Hippocampal formation (tissue), 2 donors: ENCODE data around the gene SUGCT.
"Not testable (repeated sequence)": the region's sequence is repeated elsewhere in the genome, so short reads cannot be mapped to it uniquely, and the experiment has no call there.

Source experiments
- DNase-seq, 2 donors: peaks; one replicate each; lab custom pipeline; 2025; lab: John Stamatoyannopoulos, UW

The SUGCT gene

GRCh38 chr7:40572810-40573465 lies 438.1 kb downstream of the SUGCT start:
- no peak for DNase-seq

DNA sequence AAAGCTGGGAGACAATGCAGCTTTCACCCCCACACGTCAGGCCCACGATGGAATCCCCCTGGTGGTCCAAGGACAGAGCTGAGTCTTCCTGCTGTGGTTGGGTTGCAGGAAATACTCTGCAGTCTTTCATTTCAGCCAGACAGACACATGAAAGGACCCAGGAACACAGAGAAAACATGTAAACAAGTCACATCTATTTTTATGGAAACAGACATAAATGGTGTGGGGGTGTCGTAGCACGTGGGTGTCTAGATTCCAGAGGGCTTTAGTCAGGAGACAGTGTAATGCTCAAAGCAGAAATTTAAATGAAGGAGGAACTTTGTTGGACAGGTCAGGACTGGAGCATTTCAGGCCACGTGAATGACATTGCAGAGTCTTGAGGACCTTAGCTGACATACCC lies 444.6 kb downstream of the SUGCT start:
- no peak for DNase-seq

DNA sequence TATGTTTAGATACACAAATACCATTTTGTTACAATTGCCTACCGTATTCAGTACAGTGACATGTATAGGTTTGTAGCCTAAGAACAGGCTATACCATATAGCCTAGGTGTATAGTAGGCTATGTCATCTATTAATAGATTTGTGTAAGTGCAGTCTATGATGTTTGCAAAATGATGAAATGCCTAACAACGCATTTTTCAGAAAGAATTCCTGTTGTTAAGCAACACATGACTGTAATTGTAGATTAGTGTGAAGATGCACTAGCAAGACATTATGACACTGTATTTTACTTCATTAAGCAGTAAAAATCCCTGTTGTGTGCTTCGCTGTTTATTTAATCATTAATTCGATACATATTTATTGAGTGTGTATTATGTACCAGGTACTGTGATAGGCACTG lies 446.0 kb downstream of the SUGCT start:
- no peak for DNase-seq

DNA sequence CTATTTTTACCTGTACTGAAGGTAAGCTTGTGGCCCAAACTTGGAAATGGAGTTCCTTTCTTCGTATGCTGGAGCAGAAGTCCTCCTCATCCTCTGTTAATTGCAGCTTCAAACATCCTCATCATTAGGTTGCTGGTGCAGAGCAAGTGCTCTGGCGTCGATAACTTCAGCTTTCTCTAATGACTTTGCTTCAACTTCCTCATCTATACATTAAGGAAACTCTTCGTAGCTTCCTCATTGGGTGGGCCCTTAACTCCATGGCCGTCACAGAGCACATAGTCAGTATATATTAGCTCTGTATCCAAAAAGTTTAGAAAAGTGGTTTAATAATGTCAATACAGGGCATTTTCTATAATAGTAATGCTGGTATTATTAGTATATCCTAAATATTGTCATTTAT lies 447.7 kb downstream of the SUGCT start:
- DNase-seq = no peak

- DNase-seq = no peak
These were observed 449.1 kb downstream of the SUGCT start for GRCh38 chr7:40583667-40584444.

DNA sequence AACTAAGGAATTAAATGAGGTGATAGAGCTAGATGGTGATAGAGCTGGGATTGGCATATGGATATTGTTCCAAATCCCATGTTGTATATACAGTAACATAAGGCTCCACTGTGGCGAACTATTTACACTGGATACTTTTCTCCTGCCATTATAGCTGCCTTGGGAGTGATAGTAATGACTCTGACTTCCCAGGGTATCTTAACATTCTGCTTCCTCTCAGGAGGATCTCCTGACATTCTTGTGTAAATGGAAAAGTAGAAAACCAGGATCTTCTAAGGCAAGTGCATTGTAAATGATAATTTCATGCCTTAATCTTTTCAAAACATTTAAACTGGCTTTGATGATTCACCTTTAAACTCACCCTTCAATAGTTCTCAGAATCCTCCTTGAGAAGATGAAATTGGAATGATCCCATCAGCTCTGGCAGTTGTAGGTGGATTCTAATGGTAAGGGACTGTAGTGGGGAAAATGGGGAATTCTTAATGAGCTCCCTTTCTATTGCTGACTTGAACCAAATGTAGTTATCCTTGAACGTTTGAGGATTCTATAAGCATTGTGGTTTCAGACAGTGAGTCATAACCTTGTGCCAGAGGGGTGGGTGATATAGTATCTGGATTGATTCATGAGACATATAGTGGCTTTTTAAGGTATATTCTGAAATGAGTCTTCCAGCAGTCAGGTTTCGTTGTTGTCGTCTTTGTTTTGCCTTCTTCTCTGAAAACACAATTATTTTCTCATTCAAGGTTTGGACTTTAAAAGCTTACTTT lies 450.0 kb downstream of the SUGCT start:
- DNase-seq = no peak

DNA sequence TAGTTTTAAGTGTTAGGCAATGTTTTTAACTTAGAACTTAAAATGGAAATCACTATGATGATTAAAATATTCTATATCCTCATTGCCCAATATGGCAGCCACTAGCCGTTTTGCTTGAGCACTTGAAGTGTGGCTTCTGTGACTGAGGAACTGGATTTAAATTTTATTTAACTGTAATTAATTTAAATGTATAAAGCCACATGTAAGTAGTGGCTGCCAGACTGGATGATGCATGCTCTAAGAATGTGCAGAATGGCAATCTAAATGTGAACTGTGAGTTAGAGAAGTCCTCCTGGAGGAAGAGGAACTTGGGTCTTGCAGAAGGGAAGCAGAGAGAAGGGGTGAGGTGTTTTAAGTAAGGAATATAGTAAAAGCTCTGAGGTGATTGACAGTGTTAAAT lies 451.4 kb downstream of the SUGCT start:
- DNase-seq = no peak

- DNase-seq = no peak
These were observed 452.6 kb downstream of the SUGCT start for GRCh38 chr7:40587419-40587818.

DNA sequence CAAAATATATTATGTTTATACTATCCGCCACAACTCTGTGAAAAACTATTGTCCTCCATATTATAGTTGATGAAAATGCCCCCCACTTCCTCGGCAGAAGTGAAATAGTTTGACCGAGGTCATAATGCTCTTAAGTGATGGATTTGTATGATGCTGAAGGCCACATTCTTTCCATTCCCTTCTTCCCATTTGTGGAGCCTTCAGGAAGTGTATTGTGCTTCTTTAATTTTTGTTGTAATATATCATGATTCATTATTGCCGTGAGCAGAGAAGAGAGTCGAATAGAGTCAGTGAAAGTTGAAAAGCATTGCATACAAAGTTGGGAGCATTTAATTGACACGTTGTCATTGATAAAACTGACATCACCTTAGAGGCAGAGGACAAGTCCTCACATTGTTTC lies 460.3 kb downstream of the SUGCT start:
- no peak for DNase-seq

DNA sequence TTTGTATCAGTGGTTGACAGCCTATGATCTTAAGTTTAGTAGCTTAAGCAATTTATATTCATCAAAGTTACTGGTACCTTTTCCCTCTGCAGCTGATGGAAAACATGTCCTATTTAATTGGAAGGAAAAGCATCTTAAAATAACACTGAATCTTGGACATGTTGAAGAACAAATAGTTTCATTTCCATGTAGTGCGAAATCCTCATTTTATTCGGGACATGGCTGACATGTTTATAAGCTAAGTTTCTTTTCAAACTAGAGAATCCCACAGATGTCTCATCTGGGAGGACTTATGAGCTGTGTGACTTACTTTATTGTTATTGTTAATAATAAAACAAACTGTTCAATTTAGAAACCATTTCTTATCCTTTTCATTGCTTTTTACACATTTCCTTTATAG lies 461.0 kb downstream of the SUGCT start:
- no peak for DNase-seq

DNA sequence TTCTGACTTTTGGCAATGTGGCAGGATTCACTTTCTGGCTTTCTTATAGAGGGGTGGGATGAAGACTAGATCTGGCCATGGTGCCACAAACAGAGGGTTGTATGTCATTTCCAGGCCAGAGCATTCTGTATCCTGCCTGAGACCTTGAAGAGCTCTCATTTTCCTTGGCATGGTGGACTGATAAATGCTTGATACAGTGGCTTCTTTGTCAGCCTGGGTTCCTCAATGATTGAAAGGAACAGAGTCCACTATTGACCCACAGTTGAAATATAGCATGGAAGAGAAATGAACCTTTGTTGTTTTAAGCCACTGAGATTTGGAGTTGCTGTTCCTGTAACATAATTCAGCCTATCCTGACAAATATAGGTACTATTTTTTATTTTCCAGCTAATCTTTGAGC lies 462.7 kb downstream of the SUGCT start:
- DNase-seq = no peak

DNA sequence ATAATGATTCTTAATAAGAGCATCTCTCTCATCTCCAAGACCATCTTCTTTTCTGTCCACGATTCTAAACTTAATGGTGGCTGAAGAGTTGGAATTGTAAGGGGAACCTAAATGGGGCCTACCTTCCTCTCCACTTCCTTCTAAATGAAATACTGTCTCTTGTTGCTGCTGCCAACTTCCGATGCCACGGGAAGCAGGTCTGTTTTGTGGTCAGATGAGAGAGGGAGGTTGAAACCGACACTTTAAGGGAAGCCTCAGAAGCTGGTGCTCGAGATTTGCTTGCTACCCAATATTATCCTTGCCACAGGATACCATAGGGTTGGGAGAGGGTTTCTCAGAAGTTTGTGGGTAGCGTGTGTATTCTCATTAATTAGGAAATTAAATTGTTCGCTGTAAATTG lies 464.1 kb downstream of the SUGCT start:
- DNase-seq = no peak

DNA sequence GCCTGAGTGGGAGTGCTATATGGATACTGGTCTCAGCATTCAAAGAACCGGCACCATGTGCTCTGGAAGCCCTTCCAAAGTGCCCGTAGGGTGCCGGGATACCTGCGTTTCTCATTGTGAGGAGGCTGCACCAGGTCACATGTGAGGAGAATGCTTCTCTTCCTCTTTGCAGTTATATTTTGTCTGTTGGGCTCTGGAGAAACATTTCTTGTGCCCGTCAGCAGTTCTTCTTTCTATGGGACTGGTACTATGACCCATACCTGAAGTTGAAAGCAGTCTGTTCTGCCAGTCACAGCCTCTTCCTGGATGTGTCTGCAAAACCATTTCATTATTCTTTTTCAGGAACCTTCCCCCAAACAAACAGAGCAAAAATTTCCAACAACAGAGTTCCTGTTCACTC lies 465.0 kb downstream of the SUGCT start:
- DNase-seq = no peak

- DNase-seq = not testable (repeated sequence)
These were observed 467.5 kb downstream of the SUGCT start for GRCh38 chr7:40602351-40602750.

GRCh38 chr7:40604601-40605438 lies 470.0 kb downstream of the SUGCT start:
- peak; percentile 6 to 38 for DNase-seq

- no peak for DNase-seq
These were observed 473.7 kb downstream of the SUGCT start for GRCh38 chr7:40608321-40609075.

DNA sequence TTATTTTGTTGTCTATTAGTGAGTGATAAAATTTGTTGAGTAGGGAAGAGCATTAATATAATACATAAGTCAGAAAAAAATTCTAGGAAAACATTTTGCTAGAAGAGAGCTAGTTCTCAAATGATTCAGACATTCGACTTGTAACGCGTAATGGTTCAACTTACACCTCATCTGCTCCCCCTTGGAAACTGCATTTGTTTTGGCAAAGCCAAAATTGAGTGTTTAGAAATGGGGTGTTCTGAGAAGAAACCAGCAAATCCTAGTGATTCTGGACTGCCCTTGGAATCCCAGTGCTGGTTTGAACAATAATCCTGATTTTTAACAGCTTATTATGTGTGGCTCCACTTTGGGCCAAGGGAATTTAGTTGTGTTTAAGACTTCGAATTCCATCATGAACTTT lies 475.7 kb downstream of the SUGCT start:
- DNase-seq = no peak

GRCh38 chr7:40611095-40611871 lies 476.5 kb downstream of the SUGCT start:
- DNase-seq = no peak

DNA sequence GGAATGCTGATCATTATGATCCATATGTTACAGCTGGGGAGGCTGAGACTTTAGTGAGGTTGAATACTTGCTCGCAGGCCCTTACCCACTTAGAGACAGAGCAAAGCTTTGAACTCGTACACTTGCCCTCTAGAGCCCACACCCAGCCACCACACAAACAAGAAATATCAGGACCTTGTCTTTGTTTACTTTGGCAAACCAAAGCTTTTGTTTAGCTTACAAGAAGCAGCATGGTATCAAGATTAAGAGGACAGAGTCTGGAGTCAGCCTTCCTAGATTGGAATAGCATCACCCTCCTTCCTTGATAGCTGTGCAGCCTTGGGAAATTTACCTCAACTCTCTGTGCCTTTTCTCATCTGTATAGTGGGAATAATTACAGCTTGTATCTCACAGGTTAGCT lies 477.5 kb downstream of the SUGCT start:
- no peak for DNase-seq

DNA sequence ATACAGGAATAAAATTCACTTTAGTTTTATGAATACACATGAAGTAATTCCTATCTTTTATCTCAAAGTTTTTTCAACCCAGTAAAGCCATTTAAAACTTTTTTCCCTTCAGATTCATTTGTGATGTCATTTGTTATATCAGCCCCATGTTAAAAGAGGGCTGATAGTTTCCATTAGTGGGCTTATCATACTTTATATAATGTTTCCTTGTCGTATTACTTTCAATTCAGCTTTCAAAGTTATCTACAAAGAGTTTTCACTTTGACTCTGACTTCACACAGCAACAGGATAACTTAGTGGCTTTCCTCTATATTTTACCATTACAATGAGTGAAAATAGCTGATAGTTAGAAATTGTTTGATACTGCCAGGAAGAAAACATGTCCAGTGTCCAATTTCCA lies 484.8 kb downstream of the SUGCT start:
- DNase-seq = no peak

- DNase-seq = no peak
These were observed 486.8 kb downstream of the SUGCT start for GRCh38 chr7:40621592-40621998.
